HEK293 (cell line): ENCODE results near the gene DOCK4.

Experiments
- CTCF ChIA-PET: fragments of 350-600 bp; formaldehyde crosslinking; extraction: SDS; loops from one replicate; lab custom pipeline; 2021; ENCODE audit warnings: antibody characterized with exemption; lab: Yijun Ruan, JAX
- POLR2A ChIA-PET: fragments of 300-600 bp; formaldehyde crosslinking; extraction: SDS; loops from one replicate; lab custom pipeline; 2020; ENCODE audit warnings: antibody characterized with exemption, inconsistent platforms; lab: Yijun Ruan, JAX
- H3K27ac ChIP-seq: fragments of 200-500 bp; sonication (Bioruptor generic); 2 replicates; pipeline ENCODE4 v1.5.1; 2014; ENCODE audit warnings: low read depth, low read length, control low read depth, inconsistent platforms; ENCODE audit errors: extremely low read depth
- H3K36me3 ChIP-seq, 2 experiments: fragments of 200-500 bp in 1 of 2; sonication (Bioruptor generic) in 1 of 2; 1 replicate in 1 of 2; 2 replicates in 1 of 2; pipeline ENCODE4 v1.5.1; 2014 to 2017; ENCODE audit warnings: inconsistent platforms in 2 of 2, low read length in 2 of 2; ENCODE audit not compliant: control insufficient read depth in 2 of 2, insufficient read depth in 1 of 2
- H3K4me1 ChIP-seq: fragments of 200-500 bp; sonication (Bioruptor generic); 2 replicates; pipeline ENCODE4 v1.5.1; 2014; ENCODE audit warnings: mild to moderate bottlenecking, low read length, inconsistent platforms; ENCODE audit not compliant: control insufficient read depth, insufficient read depth
- H3K4me3 ChIP-seq: 2 replicates; pipeline ENCODE4 v1.5.1; 2011; ENCODE audit warnings: low read depth, mild to moderate bottlenecking, control low read depth, low read length, moderate library complexity
- H3K9me3 ChIP-seq: fragments of 200-500 bp; sonication (Bioruptor generic); 2 replicates; pipeline ENCODE4 v1.5.1; 2014; ENCODE audit warnings: low read depth, low read length, inconsistent platforms; ENCODE audit not compliant: control insufficient read depth, insufficient read depth
- HOXD13 ChIP-seq: sonication (generic); formaldehyde crosslinking; IDR thresholded peaks from 2 replicates; pipeline ENCODE4 v1.8.0; 2022; ENCODE audit warnings: missing genetic modification reagents, borderline replicate concordance
- OSR2 ChIP-seq: fragments of 450-650 bp; formaldehyde crosslinking; IDR thresholded peaks from 2 replicates; pipeline ENCODE4 v1.5.1; 2016; ENCODE audit warnings: missing biosample characterization, missing genetic modification characterization
- PATZ1 ChIP-seq: fragments of 450-650 bp; formaldehyde crosslinking; IDR thresholded peaks from 2 replicates; pipeline ENCODE4 v1.5.1; 2016; ENCODE audit warnings: missing biosample characterization, missing genetic modification characterization
- PBX3 ChIP-seq: sonication (generic); formaldehyde crosslinking; IDR thresholded peaks from 2 replicates; pipeline ENCODE4 v1.8.1; 2022; ENCODE audit warnings: mild to moderate bottlenecking, moderate library complexity, missing genetic modification reagents
- PRDM6 ChIP-seq: fragments of 450-650 bp; formaldehyde crosslinking; IDR thresholded peaks from 2 replicates; pipeline ENCODE4 v1.5.1; 2017; ENCODE audit warnings: missing biosample characterization, missing genetic modification characterization
- SALL2 ChIP-seq: fragments of 450-650 bp; formaldehyde crosslinking; IDR thresholded peaks from 2 replicates; pipeline ENCODE4 v1.5.0; 2017; ENCODE audit warnings: missing biosample characterization, mild to moderate bottlenecking, missing genetic modification characterization, borderline replicate concordance
- SCRT2 ChIP-seq: fragments of 450-650 bp; formaldehyde crosslinking; IDR thresholded peaks from 2 replicates; pipeline ENCODE4 v1.5.1; 2016; ENCODE audit warnings: missing biosample characterization, missing genetic modification characterization
- SP2 ChIP-seq: fragments of 450-650 bp; formaldehyde crosslinking; IDR thresholded peaks from 2 replicates; pipeline ENCODE4 v1.5.1; 2016; ENCODE audit warnings: missing biosample characterization, missing genetic modification characterization
- TSHZ1 ChIP-seq: fragments of 450-650 bp; formaldehyde crosslinking; IDR thresholded peaks from 2 replicates; pipeline ENCODE4 v1.5.1; 2016; ENCODE audit warnings: missing biosample characterization, missing genetic modification characterization, borderline replicate concordance
- YY1 ChIP-seq: fragments of 450-650 bp; formaldehyde crosslinking; IDR thresholded peaks from 2 replicates; pipeline ENCODE4 v1.5.1; 2018; ENCODE audit warnings: missing biosample characterization, missing genetic modification characterization
- ZBTB8A ChIP-seq: fragments of 450-650 bp; formaldehyde crosslinking; IDR thresholded peaks from 2 replicates; pipeline ENCODE4 v1.5.1; 2016; ENCODE audit warnings: missing biosample characterization, missing genetic modification characterization
- ZNF112 ChIP-seq: fragments of 450-650 bp; formaldehyde crosslinking; IDR thresholded peaks from 2 replicates; pipeline ENCODE4 v1.5.0; 2017; ENCODE audit warnings: missing biosample characterization, missing genetic modification characterization
- ZNF223 ChIP-seq: fragments of 450-650 bp; formaldehyde crosslinking; IDR thresholded peaks from 2 replicates; pipeline ENCODE4 v1.5.1; 2016; ENCODE audit warnings: missing biosample characterization, missing genetic modification characterization
- ZNF280C ChIP-seq: fragments of 450-650 bp; formaldehyde crosslinking; IDR thresholded peaks from 2 replicates; pipeline ENCODE4 v1.5.1; 2016; ENCODE audit warnings: missing biosample characterization, missing genetic modification characterization
- ZNF302 ChIP-seq: fragments of 450-650 bp; formaldehyde crosslinking; IDR thresholded peaks from 2 replicates; pipeline ENCODE4 v1.5.1; 2016; ENCODE audit warnings: missing biosample characterization, missing genetic modification characterization, low read depth
- ZNF324 ChIP-seq: fragments of 450-650 bp; formaldehyde crosslinking; IDR thresholded peaks from 2 replicates; pipeline ENCODE4 v1.5.1; 2016; ENCODE audit warnings: missing biosample characterization, missing genetic modification characterization
- ZNF354C ChIP-seq: fragments of 450-650 bp; formaldehyde crosslinking; IDR thresholded peaks from 2 replicates; pipeline ENCODE4 v1.5.1; 2016; ENCODE audit warnings: missing biosample characterization, missing genetic modification characterization, low read depth, borderline replicate concordance
- ZNF362 ChIP-seq: fragments of 450-650 bp; formaldehyde crosslinking; IDR thresholded peaks from 2 replicates; pipeline ENCODE4 v1.5.1; 2016; ENCODE audit warnings: missing biosample characterization, missing genetic modification characterization
- ZNF514 ChIP-seq: fragments of 450-650 bp; formaldehyde crosslinking; IDR thresholded peaks from 2 replicates; pipeline ENCODE4 v1.5.1; 2016; ENCODE audit warnings: missing biosample characterization, missing genetic modification characterization
- ZNF560 ChIP-seq: fragments of 450-650 bp; formaldehyde crosslinking; IDR thresholded peaks from 2 replicates; pipeline ENCODE4 v1.5.1; 2017; ENCODE audit warnings: missing biosample characterization, missing genetic modification characterization, borderline replicate concordance
- ZSCAN16 ChIP-seq: fragments of 450-650 bp; formaldehyde crosslinking; IDR thresholded peaks from 2 replicates; pipeline ENCODE4 v1.5.1; 2016; ENCODE audit warnings: missing biosample characterization, missing genetic modification characterization
- ZSCAN4 ChIP-seq: fragments of 450-650 bp; formaldehyde crosslinking; IDR thresholded peaks from 2 replicates; pipeline ENCODE4 v1.5.1; 2017; ENCODE audit warnings: missing biosample characterization, missing genetic modification characterization

DOCK4 gene

GRCh38 chr7:111728635-111728995, 477.6 kb downstream of the DOCK4 start:
- Histone ChIP-seq H3K4me1 (no peaks in the 10 kb centered on the region), H3K27ac (no peak overlapping the region), H3K9me3 (no peaks in the 10 kb centered on the region), H3K4me3 (no peak overlapping the region), H3K36me3 (no peaks in the 10 kb centered on the region)
- ChIA-PET POLR2A (no interaction called here), CTCF (no interaction called here)
- TF ChIP-seq HOXD13 (CRISPR knock-in tag): no peak
- no peak for TF ChIP-seq ZBTB8A (tag by site-specific recombination)
- TF ChIP-seq PBX3 (CRISPR knock-in tag): no peak
- TF ChIP-seq ZNF514 (tag by site-specific recombination): no peak
- no peak for TF ChIP-seq SP2 (tag by site-specific recombination)
- TF ChIP-seq ZSCAN4 (tag by site-specific recombination): no peak
- no peak for TF ChIP-seq ZNF560 (tag by site-specific recombination)
- TF ChIP-seq PRDM6 (tag by site-specific recombination): no peak
- no peak for TF ChIP-seq ZSCAN16
- TF ChIP-seq SALL2: no peak
- TF ChIP-seq PATZ1 (tag by site-specific recombination): no peak
- TF ChIP-seq ZNF302 (tag by site-specific recombination): no peak
- TF ChIP-seq TSHZ1 (tag by site-specific recombination): no peak
- TF ChIP-seq SCRT2: no peak
- no peak for TF ChIP-seq ZNF112 (tag by site-specific recombination)

- Histone ChIP-seq H3K9me3 (no peaks in the 10 kb centered on the region), H3K4me1 (no peaks in the 10 kb centered on the region), H3K4me3 (no peak overlapping the region), H3K27ac (no peak overlapping the region), H3K36me3 (no peaks in the 10 kb centered on the region)
- ChIA-PET CTCF (interaction anchor here (0.6 to 1.9 kb wide), 4 partner anchors 8 to 598 kb away, joined by 4 to 6 read pairs (median 5); no protein-coding TSS in a partner anchor), POLR2A (no interaction called here)
- no peak for TF ChIP-seq ZNF280C
- TF ChIP-seq ZNF223 (tag by site-specific recombination): no peak
- no peak for TF ChIP-seq OSR2 (tag by site-specific recombination)
- no peak for TF ChIP-seq ZNF362 (tag by site-specific recombination)
- no peak for TF ChIP-seq ZNF354C (tag by site-specific recombination)
- no peak for TF ChIP-seq ZNF324 (tag by site-specific recombination)
- TF ChIP-seq YY1 (tag by site-specific recombination): no peak
Measured at GRCh38 chr7:111727905-111728634, 478.1 kb downstream of the DOCK4 start.
